CD14-positive monocyte (primary cell): ENCODE measurements around the gene GABBR2. TPM values are rescaled to one million over a fixed set of nuclear protein-coding genes. Genes with fewer than 3 reads are reported as not detected.

Experiments used
- DNase-seq, 3 donors: peaks; one replicate each; pipeline ENCODE4 v3.0.0-alpha.2; 2011 to 2022
- H2AFZ ChIP-seq: 2 replicates; pipeline ENCODE4 v1.6.0; 2012; ENCODE audit warnings: mild to moderate bottlenecking, low read depth, low read length, inconsistent platforms; ENCODE audit not compliant: insufficient read depth, poor library complexity, severe bottlenecking
- H3K27ac ChIP-seq, 2 donors: 1 replicate in 1 of 2; 2 replicates in 1 of 2; pipeline ENCODE4 v1.5.1; 2012 to 2013; ENCODE audit warnings: low read length in 2 of 2, control low read depth in 1 of 2, inconsistent platforms in 1 of 2, low read depth in 1 of 2, mild to moderate bottlenecking in 1 of 2
- H3K27me3 ChIP-seq, 2 donors: one replicate each; pipeline versions ENCODE4 v1.6.0 to v1.6.1; 2011 to 2013; ENCODE audit warnings: low read length in 2 of 2; ENCODE audit not compliant: control insufficient read depth in 2 of 2, insufficient read depth in 2 of 2
- H3K36me3 ChIP-seq, 2 donors: replicated peaks in 1 of 2; 1 replicate in 1 of 2; 2 replicates in 1 of 2; pipeline versions ENCODE4 v1.5.1 to v1.6.1; 2012 to 2013; ENCODE audit warnings: low read length in 2 of 2, control low read depth in 1 of 2, inconsistent platforms in 1 of 2, mild to moderate bottlenecking in 1 of 2; ENCODE audit not compliant: insufficient read depth in 2 of 2, control insufficient read depth in 1 of 2
- H3K4me1 ChIP-seq, 2 donors: 1 replicate in 1 of 2; 2 replicates in 1 of 2; pipeline versions ENCODE4 v1.5.1 to v1.6.1; 2012 to 2013; ENCODE audit warnings: low read length in 2 of 2, control low read depth in 1 of 2, inconsistent platforms in 1 of 2, mild to moderate bottlenecking in 1 of 2, moderate library complexity in 1 of 2; ENCODE audit not compliant: insufficient read depth in 2 of 2, control insufficient read depth in 1 of 2
- H3K4me2 ChIP-seq: replicated peaks from 2 replicates; pipeline ENCODE3; 2012; ENCODE audit warnings: low read length, moderate library complexity, mild to moderate bottlenecking; ENCODE audit not compliant: poor library complexity, severe bottlenecking; ENCODE audit errors: extremely low read depth
- H3K4me3 ChIP-seq, 3 experiments: fragments of 200-600 bp in 1 of 3; sonication (generic) in 1 of 3; replicated peaks in 1 of 3; 1 replicate in 2 of 3; 2 replicates in 1 of 3; pipeline ENCODE4 v1.5.1; 2011 to 2013; ENCODE audit warnings: low read length in 3 of 3, mild to moderate bottlenecking in 3 of 3, control low read depth in 2 of 3, low read depth in 2 of 3, inconsistent platforms in 1 of 3, moderate library complexity in 1 of 3
- H3K79me2 ChIP-seq: 2 replicates; pipeline ENCODE4 v1.6.0; 2012; ENCODE audit warnings: mild to moderate bottlenecking, control low read depth, inconsistent platforms, low read length, moderate library complexity; ENCODE audit not compliant: insufficient read depth
- H3K9ac ChIP-seq: 2 replicates; pipeline ENCODE4 v1.6.0; 2017; ENCODE audit warnings: low read length, mild to moderate bottlenecking; ENCODE audit not compliant: insufficient read depth, poor library complexity, severe bottlenecking
- H3K9me3 ChIP-seq, 2 donors: replicated peaks in 1 of 2; 1 replicate in 1 of 2; 2 replicates in 1 of 2; pipeline versions ENCODE4 v1.5.1 to v1.6.1; 2012 to 2013; ENCODE audit warnings: low read length in 2 of 2, control low read depth in 1 of 2; ENCODE audit not compliant: control insufficient read depth in 1 of 2, insufficient read depth in 1 of 2
- H4K20me1 ChIP-seq: 2 replicates; pipeline ENCODE4 v1.6.0; 2012; ENCODE audit warnings: mild to moderate bottlenecking, low read length, control low read depth, moderate library complexity; ENCODE audit not compliant: insufficient read depth
- H3K27ac Mint-ChIP-seq, 7 donors: one replicate each; pipeline ENCODE4 v1.8.0; 2020; ENCODE audit warnings: mild to moderate bottlenecking in 7 of 7, mixed read lengths in 7 of 7, moderate library complexity in 6 of 7, inconsistent platforms in 2 of 7
- H3K27me3 Mint-ChIP-seq, 3 donors: one replicate each; pipeline ENCODE4 v1.8.0; 2021 to 2022; ENCODE audit warnings: low read depth in 3 of 3, mild to moderate bottlenecking in 3 of 3, mixed read lengths in 3 of 3, moderate library complexity in 3 of 3, inconsistent platforms in 1 of 3
- H3K36me3 Mint-ChIP-seq, 2 donors: one replicate each; pipeline ENCODE4 v1.8.0; 2020; ENCODE audit warnings: mixed read lengths in 2 of 2, inconsistent platforms in 1 of 2, mild to moderate bottlenecking in 1 of 2
- H3K4me1 Mint-ChIP-seq: one replicate; pipeline ENCODE4 v1.8.0; 2020; ENCODE audit warnings: mild to moderate bottlenecking, mixed read lengths
- H3K4me3 Mint-ChIP-seq, 2 donors: one replicate each; pipeline ENCODE4 v1.8.0; 2020; ENCODE audit warnings: mild to moderate bottlenecking in 2 of 2, mixed read lengths in 2 of 2, moderate library complexity in 1 of 2
- H3K9me3 Mint-ChIP-seq, 7 donors: one replicate each; pipeline ENCODE4 v1.8.0; 2020 to 2022; ENCODE audit warnings: mixed read lengths in 7 of 7, mild to moderate bottlenecking in 6 of 7, moderate library complexity in 6 of 7, inconsistent platforms in 2 of 7
- CTCF ChIP-seq: fragments of 200-600 bp; IDR thresholded peaks from one replicate; pipeline ENCODE4 v1.8.0; 2022; ENCODE audit warnings: antibody characterized with exemption, mild to moderate bottlenecking
- WGBS: methylation state at CpG from one replicate; pipeline ENCODE4 v1.1.5; 2013; ENCODE audit warnings: missing lambda C conversion rate; ENCODE audit not compliant: insufficient coverage; 5-methylcytosine and 5-hydroxymethylcytosine counted together
- intact Hi-C, 2 donors: fragments of 100-400 bp; cut with micrococcal nuclease; formaldehyde crosslinking; loops; one replicate each; pipeline versions ENCODE4 v1.15.0 to v1.15.1; 2023
- polyA plus RNA-seq, 3 donors: library from polyadenylated mRNA; depleted of rRNA in 1 of 3; unstranded in 2 of 3; stranded (reverse) in 1 of 3; fragments of 300-500 nt in 2 of 3; fragments of >200 nt in 1 of 3; fragmentation: Illumina TruSeq in 2 of 3; gene quantifications; 1 replicate in 2 of 3; 2 replicates in 1 of 3; pipeline ENCODE4 v1.2.3, GENCODE V29; 2012 to 2021

The GABBR2 gene
- polyA plus RNA-seq, 3 donors = not detected

GRCh38 chr9:98317134-98317857 is 391.4 kb downstream of the GABBR2 start:
- Mint-ChIP-seq H3K9me3 (no peaks in the 10 kb centered on the region), H3K36me3 (no peaks in the 10 kb centered on the region), H3K27ac (no peak overlapping the region), H3K4me3 (no peak overlapping the region), H3K4me1 (peaks cover 26% of the 10 kb centered on the region), H3K27me3 (peaks cover 1 to 6% (median 4%) of the 10 kb centered on the region in 3 donors)
- Histone ChIP-seq H3K27me3 (no peaks in the 10 kb centered on the region), H3K36me3 (no peaks in the 10 kb centered on the region), H3K4me2 (no peak overlapping the region), H3K79me2 (no peaks in the 10 kb centered on the region), H3K9me3 (no peaks in the 10 kb centered on the region), H2AFZ (no peak overlapping the region), H3K4me1 (peaks cover 13 to 19% of the 10 kb centered on the region in 2 donors), H3K27ac (no peak overlapping the region), H3K9ac (no peak overlapping the region), H4K20me1 (no peaks in the 10 kb centered on the region), H3K4me3 (no peak overlapping the region)
- no peak for TF ChIP-seq CTCF
- intact Hi-C loops = loop anchor here (5.0 kb wide), 2 partner anchors 460 to 475 kb away; no protein-coding TSS in a partner anchor
- DNase-seq = no peak
- 87% methylated on average over 6 of the region's 14 CpGs for WGBS

DNA sequence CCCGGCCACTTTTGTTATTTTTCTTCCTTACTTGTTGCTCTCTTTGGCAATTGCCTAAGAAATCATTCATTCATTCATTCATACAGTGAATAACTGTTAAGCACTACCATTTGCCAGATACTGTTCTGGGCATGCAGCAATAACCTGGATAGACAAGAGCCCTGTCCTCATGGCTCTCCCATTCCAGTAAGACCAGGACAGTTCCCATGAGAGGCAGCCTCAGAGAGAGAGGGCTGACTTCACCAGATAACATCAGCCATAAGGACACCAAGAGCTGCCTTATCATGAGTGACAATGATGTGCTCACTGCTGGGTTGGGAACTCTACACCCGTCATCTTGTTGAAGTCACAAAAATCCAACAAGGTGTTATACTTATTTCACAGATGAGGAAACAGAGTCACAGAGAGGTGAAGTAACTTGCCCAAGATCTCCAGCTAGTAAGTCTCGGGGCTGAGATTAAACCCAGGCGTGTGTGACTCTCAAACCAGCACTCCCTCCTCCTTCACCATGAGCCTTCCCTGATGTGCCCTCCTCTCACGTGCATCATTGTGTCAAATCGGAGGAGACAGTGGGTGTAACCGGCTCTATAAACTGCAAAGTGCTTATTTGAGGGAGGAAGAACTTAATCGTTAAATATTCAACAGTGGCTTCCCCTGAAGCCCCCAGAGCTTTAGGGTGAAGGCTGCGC is 392.1 kb downstream of the GABBR2 start:
- no peak overlapping the region for H3K4me3 ChIP-seq
- no peaks in the 10 kb centered on the region for H3K79me2 ChIP-seq
- Mint-ChIP-seq H3K9me3 (no peaks in the 10 kb centered on the region), H3K36me3 (no peaks in the 10 kb centered on the region), H3K4me1 (peaks cover 26% of the 10 kb centered on the region), H3K27me3 (peaks cover 1 to 6% (median 4%) of the 10 kb centered on the region in 3 donors), H3K4me3 (no peak overlapping the region), H3K27ac (peak overlapping the region in 1 of 7 donors; percentile 50)
- H3K9me3 ChIP-seq = no peaks in the 10 kb centered on the region
- H3K4me1 ChIP-seq = peaks cover 13 to 19% of the 10 kb centered on the region in 2 donors
- no peak overlapping the region for H2AFZ ChIP-seq
- H3K4me2 ChIP-seq = no peak overlapping the region
- H3K36me3 ChIP-seq = no peaks in the 10 kb centered on the region
- DNase-seq = no peak
- no peak for TF ChIP-seq CTCF
- H3K9ac ChIP-seq = no peak overlapping the region
- WGBS = 89% methylated on average over 7 of the region's 9 CpGs
- no peaks in the 10 kb centered on the region for H4K20me1 ChIP-seq
- H3K27me3 ChIP-seq = no peaks in the 10 kb centered on the region
- intact Hi-C loops = loop anchor here (5.0 kb wide), 2 partner anchors 461 to 476 kb away; no protein-coding TSS in a partner anchor
- H3K27ac ChIP-seq = no peak overlapping the region
